ENCODE measurements around the gene NPW. TPM values are rescaled to one million over a fixed set of nuclear protein-coding genes. Genes with fewer than 3 reads are reported as not detected.
A peak's percentile ranks its signal among the peaks of the same experiment; 100 is the strongest.
"Not testable (repeated sequence)": the region's sequence is repeated elsewhere in the genome, so short reads cannot be mapped to it uniquely, and the experiment has no call there.

Gene NPW
- total RNA-seq, 1 donor from 2014 or later = 0.46 TPM

- peak overlapping the region; percentile 85 for H3K4me3 ChIP-seq (ENCODE audit: low read depth, low read length)
- no peak for DNase-seq (ENCODE audit: low read depth)
- TF ChIP-seq CTCF (conservative IDR thresholded peaks at IDR 0.05; ENCODE audit: low read depth, low read length) = no peak
Observed at GRCh38 chr16:2008009-2008526, 11.5 kb upstream of the NPW start.

GRCh38 chr16:2008631-2009163 lies 10.9 kb upstream of the NPW start:
- peak overlapping the region; percentile 85 for H3K4me3 ChIP-seq (ENCODE audit: low read depth, low read length)
- DNase-seq (ENCODE audit: low read depth) = no peak
- no peak for TF ChIP-seq CTCF (conservative IDR thresholded peaks at IDR 0.05; ENCODE audit: low read depth, low read length)

GRCh38 chr16:2009164-2009711 lies 10.3 kb upstream of the NPW start:
- no peak for TF ChIP-seq CTCF (conservative IDR thresholded peaks at IDR 0.05; ENCODE audit: low read depth, low read length)
- no peak for DNase-seq (ENCODE audit: low read depth)
- peak overlapping the region; percentile 85 for H3K4me3 ChIP-seq (ENCODE audit: low read depth, low read length)

GRCh38 chr16:2009791-2010510 lies 9.6 kb upstream of the NPW start, which contains the start of gene ZNF598:
TSS of gene ZNF598 (minus strand) at chr16:2009821.
- peak within 1 kb of the TSS; percentile 87 for H3K4me3 ChIP-seq (ENCODE audit: low read depth, low read length)
- no peak for TF ChIP-seq CTCF (conservative IDR thresholded peaks at IDR 0.05; ENCODE audit: low read depth, low read length)
- DNase-seq (ENCODE audit: low read depth) = no peak

- H3K4me3 ChIP-seq (ENCODE audit: low read depth, low read length); DNase-seq (ENCODE audit: low read depth): not testable (repeated sequence)
Observed at GRCh38 chr16:2011726-2012125, 7.9 kb upstream of the NPW start.

- TF ChIP-seq CTCF (conservative IDR thresholded peaks at IDR 0.05; ENCODE audit: low read depth, low read length) = no peak
- no peak for DNase-seq (ENCODE audit: low read depth)
Observed at GRCh38 chr16:2013527-2013926, 6.1 kb upstream of the NPW start.

GRCh38 chr16:2015117-2015946 lies 4.3 kb upstream of the NPW start:
- TF ChIP-seq CTCF (conservative IDR thresholded peaks at IDR 0.05; ENCODE audit: low read depth, low read length) = no peak

More at GRCh38 chr16:2013527-2013926, 6.1 kb upstream of the NPW start:
- no peak overlapping the region for H3K4me3 ChIP-seq (ENCODE audit: low read depth, low read length)

More at GRCh38 chr16:2015117-2015946, 4.3 kb upstream of the NPW start:
- no peak overlapping the region for H3K4me3 ChIP-seq (ENCODE audit: low read depth, low read length)
- DNase-seq (ENCODE audit: low read depth) = no peak

Data from epithelial cell of proximal tubule (primary cell).